GM19452 (cell line): ENCODE results near the gene LLCFC1.
"Not testable (repeated sequence)": the region's sequence is repeated elsewhere in the genome, so short reads cannot be mapped to it uniquely, and the experiment has no call there.

Experiments
- ATAC-seq: cut with Tn5 transposase; IDR thresholded peaks from one replicate; pipeline ENCODE4 v1.9.1; 2021; ENCODE audit not compliant: unreplicated experiment

The LLCFC1 gene

DNA sequence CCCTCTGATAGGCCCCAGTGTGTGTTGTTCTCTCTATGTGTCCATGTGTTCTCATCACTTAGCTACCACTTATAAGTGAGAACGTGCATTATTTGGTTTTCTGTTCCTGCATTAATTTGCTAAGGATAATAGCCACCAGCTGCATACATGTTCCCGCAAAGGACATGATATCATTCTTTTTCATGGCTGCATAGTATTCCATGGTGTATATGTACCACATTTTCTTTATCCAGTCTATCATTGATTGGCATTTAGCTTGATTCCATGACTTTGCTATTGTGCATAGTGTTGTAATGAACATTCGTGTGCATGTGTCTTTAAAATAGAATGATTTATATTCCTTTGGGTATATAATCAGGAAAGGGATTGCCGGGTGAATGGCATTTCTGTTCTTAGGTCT lies 39.1 kb downstream of the LLCFC1 start:
- not testable (repeated sequence) for ATAC-seq

DNA sequence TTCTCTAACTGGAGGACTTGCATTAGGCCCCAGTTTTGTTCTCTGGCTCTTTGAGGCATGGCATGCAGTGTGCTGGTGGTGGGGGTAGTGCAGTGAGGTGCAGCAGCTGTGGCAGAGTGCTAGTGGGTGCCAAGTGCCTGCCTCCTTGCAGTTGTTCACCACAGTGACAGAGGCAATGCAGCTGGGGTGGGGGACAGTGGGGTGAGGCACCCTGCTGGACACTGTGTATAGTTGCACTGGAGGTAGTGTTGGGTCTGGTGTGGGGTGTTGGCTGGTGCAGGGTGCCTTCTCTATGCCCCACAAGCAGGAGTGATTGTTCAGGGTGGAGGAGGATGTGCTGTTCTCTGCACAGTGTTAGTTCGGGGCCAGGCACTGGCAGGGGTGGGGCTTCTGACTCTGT lies 44.5 kb downstream of the LLCFC1 start:
- no peak for ATAC-seq

GRCh38 chr7:142984297-142984696 lies 45.0 kb downstream of the LLCFC1 start:
- ATAC-seq, result no peak
